Measurements from ENCODE around the gene KIFC1.

KIFC1 gene

DNA sequence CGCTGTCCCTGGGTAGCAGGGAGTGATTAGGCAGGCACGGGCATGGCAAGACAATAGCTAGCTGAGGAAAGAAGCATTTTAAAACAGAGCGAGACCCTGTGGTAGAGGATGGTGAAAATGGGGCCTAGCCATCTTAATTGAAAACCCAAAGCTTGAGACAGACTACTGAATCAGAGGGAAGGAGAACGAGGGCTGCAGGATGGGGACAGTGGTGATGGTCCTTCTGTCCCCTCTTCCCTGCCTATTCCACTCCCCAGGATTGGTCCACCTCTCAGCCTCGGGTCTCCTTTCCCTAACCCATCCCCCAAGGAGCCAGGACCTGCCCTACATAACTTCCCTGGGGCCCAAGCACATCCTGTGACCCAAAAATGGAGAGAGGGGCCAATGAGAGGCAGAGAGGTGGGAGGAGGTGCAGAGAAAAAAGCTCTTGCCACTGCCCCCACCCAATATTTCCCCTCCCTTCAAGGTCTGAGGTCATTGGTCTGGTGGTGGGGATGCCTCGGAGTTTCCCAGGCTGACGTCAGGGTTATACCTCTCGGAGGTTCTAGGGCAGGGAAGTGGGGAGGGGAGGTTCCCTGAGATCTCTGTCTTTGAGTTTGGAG, 27.2 kb downstream of the KIFC1 start:
- Histone ChIP-seq H3K9me3 (no peaks in the 10 kb centered on the region), H3K4me1 (ENCODE audit: control insufficient read depth in 1 of 2, insufficient read depth in 1 of 2, low read depth in 1 of 2, low read length in 1 of 2) (peaks cover 20 to 23% of the 10 kb centered on the region in 2 experiments)

DNA sequence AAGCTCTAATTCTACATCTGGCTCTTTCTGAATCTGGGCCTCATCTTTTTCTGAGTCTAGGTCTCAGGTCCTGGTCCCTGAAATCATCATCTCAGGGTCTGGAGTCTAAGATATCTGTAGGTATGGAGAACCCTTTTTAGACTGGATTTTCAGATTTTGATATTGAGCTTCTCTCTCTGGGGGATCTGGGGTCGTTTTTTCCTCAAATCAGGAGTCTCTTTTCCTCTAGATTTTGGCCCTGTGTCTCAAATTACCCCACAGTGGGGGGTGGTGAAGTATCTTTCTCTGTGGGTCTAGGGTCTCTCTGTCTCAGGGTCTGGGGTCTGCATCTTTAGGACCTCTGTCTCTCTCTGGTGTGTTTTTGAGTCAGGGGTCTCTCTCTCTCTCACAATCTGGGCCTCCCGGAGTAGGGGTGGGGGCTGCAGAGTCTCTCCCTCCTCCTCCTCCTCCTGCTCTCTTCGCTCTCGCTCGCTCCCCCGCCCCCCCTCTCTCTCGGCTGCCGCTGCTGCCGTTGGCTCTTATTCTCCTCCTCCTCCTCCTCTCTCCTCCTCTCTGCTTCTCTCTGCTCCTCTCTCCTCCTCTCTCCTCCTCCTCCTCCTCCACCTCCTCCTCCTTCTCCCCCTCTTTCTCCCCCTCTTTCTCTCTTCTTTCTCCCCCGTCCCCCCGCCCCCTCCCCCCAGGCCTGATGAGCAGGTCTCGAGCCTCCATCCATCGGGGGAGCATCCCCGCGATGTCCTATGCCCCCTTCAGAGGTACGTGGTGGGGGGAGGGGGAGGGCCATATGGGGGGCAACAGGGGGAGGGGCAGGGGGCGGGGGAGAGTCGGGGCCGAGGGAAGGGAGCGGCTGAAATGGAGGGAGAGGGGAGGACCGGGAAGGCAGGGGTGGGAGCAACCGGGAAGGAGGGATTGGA, 28.2 kb downstream of the KIFC1 start, which contains the start of gene SYNGAP1:
Gene SYNGAP1, plus strand, starts transcription at position 486 of the 911 bp plus-strand sequence. Its CDS starts 200 bp downstream, at position 686.
- H3K9me3 ChIP-seq, result no peaks in the 10 kb centered on the region
- H3K4me3 ChIP-seq (ENCODE audit: low read depth in 1 of 2, low read length in 1 of 2), result peak within 1 kb of the TSS in 1 of 2 experiments; percentile 60
- peaks cover 14% of the 10 kb centered on the region for H3K36me3 ChIP-seq
- peak within 1 kb of the TSS; percentile 85 for H3K27ac ChIP-seq
- peaks cover 41% of the 10 kb centered on the region for H3K27me3 ChIP-seq
- TF ChIP-seq, protein P1, sequence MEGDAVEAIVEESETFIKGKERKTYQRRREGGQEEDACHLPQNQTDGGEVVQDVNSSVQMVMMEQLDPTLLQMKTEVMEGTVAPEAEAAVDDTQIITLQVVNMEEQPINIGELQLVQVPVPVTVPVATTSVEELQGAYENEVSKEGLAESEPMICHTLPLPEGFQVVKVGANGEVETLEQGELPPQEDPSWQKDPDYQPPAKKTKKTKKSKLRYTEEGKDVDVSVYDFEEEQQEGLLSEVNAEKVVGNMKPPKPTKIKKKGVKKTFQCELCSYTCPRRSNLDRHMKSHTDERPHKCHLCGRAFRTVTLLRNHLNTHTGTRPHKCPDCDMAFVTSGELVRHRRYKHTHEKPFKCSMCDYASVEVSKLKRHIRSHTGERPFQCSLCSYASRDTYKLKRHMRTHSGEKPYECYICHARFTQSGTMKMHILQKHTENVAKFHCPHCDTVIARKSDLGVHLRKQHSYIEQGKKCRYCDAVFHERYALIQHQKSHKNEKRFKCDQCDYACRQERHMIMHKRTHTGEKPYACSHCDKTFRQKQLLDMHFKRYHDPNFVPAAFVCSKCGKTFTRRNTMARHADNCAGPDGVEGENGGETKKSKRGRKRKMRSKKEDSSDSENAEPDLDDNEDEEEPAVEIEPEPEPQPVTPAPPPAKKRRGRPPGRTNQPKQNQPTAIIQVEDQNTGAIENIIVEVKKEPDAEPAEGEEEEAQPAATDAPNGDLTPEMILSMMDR (IDR thresholded peaks at IDR 0.05), result no peak
- H3K4me1 ChIP-seq (ENCODE audit: control insufficient read depth in 1 of 2, insufficient read depth in 1 of 2, low read depth in 1 of 2, low read length in 1 of 2), result peaks cover 20 to 24% of the 10 kb centered on the region in 2 experiments

More for the DNA sequence above, 27.2 kb downstream of the KIFC1 start:
- TF ChIP-seq, protein P1 (IDR thresholded peaks at IDR 0.05), result no peak
- Histone ChIP-seq H3K27ac (peak overlapping the region; percentile 85), H3K4me3 (ENCODE audit: low read depth in 1 of 2, low read length in 1 of 2) (peak overlapping the region; percentile 60 to 83), H3K27me3 (peaks cover 37% of the 10 kb centered on the region), H3K36me3 (peaks cover 24% of the 10 kb centered on the region)

DNA sequence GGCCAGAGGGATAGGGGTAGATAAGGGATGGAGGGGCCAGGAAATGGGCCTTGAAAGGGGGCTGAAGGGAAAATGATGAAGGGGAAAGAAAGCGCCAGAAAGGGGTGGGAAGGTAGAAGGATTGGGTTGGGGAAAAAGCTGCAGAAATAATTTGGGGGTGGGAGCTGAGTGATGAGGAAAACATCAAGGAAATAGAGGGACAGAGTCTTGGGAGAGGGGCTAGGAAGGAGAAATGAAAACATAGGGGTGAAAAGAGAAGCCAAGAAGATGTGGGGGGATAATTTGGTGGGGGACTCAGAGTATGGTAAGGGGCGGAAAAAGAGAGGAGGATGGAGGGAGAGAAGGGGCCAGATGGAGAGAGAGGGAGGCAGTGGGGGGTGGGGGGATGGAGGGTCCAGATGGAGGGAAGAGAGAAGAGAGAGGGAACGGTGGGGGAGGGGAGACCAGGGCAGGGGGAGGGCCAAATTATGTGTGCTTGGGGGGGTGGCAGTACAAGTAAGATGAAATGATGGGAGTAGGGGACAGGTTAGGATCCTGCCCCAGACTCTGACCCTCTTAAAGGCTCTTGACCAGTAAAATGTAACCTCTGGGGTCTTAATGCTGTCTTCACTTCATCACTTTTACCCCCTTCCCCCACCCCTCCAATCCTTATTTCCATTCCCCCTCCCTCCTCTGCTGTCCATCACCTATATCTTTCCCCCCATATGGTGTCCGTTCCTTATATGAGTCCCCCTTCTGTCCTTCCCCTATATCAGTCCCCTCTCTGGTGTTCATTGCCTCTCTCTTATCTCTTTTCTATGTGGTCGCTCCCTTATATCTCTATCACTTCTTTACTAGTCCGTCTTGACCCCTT, 29.1 kb downstream of the KIFC1 start:
- Histone ChIP-seq H3K9me3 (no peaks in the 10 kb centered on the region), H3K27me3 (peaks cover 41% of the 10 kb centered on the region), H3K4me1 (ENCODE audit: control insufficient read depth in 1 of 2, insufficient read depth in 1 of 2, low read depth in 1 of 2, low read length in 1 of 2) (peaks cover 29 to 31% of the 10 kb centered on the region in 2 experiments), H3K36me3 (peaks cover 5% of the 10 kb centered on the region), H3K27ac (no peak overlapping the region), H3K4me3 (ENCODE audit: low read depth in 1 of 2, low read length in 1 of 2) (no peak overlapping the region)
- TF ChIP-seq, protein P1 (IDR thresholded peaks at IDR 0.05), result no peak

DNA sequence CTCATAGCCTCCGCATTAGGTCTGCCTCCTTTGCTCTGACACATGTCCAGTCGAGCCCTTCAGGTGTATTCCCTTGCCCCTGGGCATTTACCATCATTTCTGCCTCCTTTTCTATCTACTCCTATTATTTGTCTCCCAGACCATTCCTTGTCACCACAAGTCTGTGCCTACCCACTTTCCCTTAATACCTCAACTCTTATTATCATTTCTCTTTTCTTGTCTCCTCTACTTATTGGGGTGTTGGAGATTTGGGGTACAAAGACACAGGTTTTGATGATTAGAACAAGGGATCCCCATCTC, 29.7 kb downstream of the KIFC1 start:
- Histone ChIP-seq H3K27me3 (peaks cover 45% of the 10 kb centered on the region), H3K4me1 (ENCODE audit: control insufficient read depth in 1 of 2, insufficient read depth in 1 of 2, low read depth in 1 of 2, low read length in 1 of 2) (peaks cover 35% of the 10 kb centered on the region in 2 experiments), H3K4me3 (ENCODE audit: low read depth in 1 of 2, low read length in 1 of 2) (no peak overlapping the region), H3K27ac (no peak overlapping the region), H3K9me3 (no peaks in the 10 kb centered on the region), H3K36me3 (no peaks in the 10 kb centered on the region)
- TF ChIP-seq, protein P1 (IDR thresholded peaks at IDR 0.05), result no peak

DNA sequence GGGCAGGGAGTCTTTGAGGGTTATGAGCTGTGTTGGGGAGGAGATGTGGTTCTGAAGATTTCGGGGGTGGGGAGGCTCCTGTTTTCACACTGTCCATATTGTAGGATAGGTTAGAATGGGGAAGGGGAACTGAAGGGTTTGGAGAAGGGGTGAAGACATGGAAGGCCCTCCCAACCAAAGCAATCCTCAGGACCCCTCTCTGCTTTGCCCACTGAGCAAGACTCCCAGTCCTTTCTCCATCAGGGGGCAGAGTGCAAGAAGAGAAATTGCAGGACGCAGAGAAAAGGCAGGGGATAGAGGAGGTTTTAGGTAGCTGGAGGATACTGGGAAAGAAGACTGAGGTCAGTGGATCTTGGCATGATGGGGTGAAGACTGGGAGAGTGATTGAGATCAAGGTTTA, 32.2 kb downstream of the KIFC1 start:
- H3K36me3 ChIP-seq, result no peaks in the 10 kb centered on the region
- peaks cover 67% of the 10 kb centered on the region for H3K27me3 ChIP-seq
- peaks cover 33 to 39% of the 10 kb centered on the region in 2 experiments for H3K4me1 ChIP-seq (ENCODE audit: control insufficient read depth in 1 of 2, insufficient read depth in 1 of 2, low read depth in 1 of 2, low read length in 1 of 2)
- no peak overlapping the region for H3K4me3 ChIP-seq (ENCODE audit: low read depth in 1 of 2, low read length in 1 of 2)
- TF ChIP-seq, protein P1 (IDR thresholded peaks at IDR 0.05), result no peak
- H3K9me3 ChIP-seq, result no peaks in the 10 kb centered on the region
- no peak overlapping the region for H3K27ac ChIP-seq
